SH-SY5Y (cell line): ENCODE data around the gene AMBP.

Source experiments
- GATA2 ChIP-seq: IDR thresholded peaks from 2 replicates; pipeline ENCODE4 v1.6.1; 2011; ENCODE audit warnings: mild to moderate bottlenecking, low read depth, low read length
- GATA3 ChIP-seq: IDR thresholded peaks from 2 replicates; pipeline ENCODE4 v1.6.1; 2011; ENCODE audit warnings: low read depth, mild to moderate bottlenecking, low read length, moderate library complexity

- TF ChIP-seq GATA3 (no peak), GATA2 (no peak)
These were observed 46.8 kb upstream of the AMBP start for GRCh38 chr9:114124666-114125475.
